Motor neuron (in vitro differentiated cells): Measurements from ENCODE around the gene TMEM97. TPM values are rescaled to one million over a fixed set of nuclear protein-coding genes. Genes with fewer than 3 reads are reported as not detected.

Experiments used
- ATAC-seq, 8 experiments: fragments of 200-7000 bp; cut with Tn5 transposase; replicated peaks in 6 of 8; 2 replicates each; pipeline ENCODE4 v1.8.0; 2021; ENCODE audit warnings: mild to moderate bottlenecking in 8 of 8, moderate library complexity in 8 of 8
- H3K27ac ChIP-seq, 2 donors: fragments of 250-450 bp; sonication (Bioruptor Pico); 2 replicates each; pipeline ENCODE4 v1.9.0; 2021; ENCODE audit warnings: antibody characterized with exemption in 2 of 2, mild to moderate bottlenecking in 2 of 2, moderate library complexity in 1 of 2
- H3K4me1 ChIP-seq, 2 donors: fragments of 250-450 bp; sonication (Bioruptor Pico); replicated peaks in 1 of 2; 2 replicates each; pipeline ENCODE4 v1.6.1; 2021; ENCODE audit warnings: antibody characterized with exemption in 2 of 2, mild to moderate bottlenecking in 2 of 2, moderate library complexity in 1 of 2
- H3K4me3 ChIP-seq, 5 donors: fragments of 250-450 bp; sonication (Bioruptor Pico); 2 replicates each; pipeline ENCODE4 v1.9.0; 2021; ENCODE audit warnings: antibody characterized with exemption in 5 of 5, mild to moderate bottlenecking in 5 of 5, moderate library complexity in 4 of 5
- WGBS, 10 experiments: fragments of 450-650 bp; shearing (Covaris generic); methylation state at CpG; one replicate each; pipeline ENCODE4 v1.0.0; 2022; 5-methylcytosine and 5-hydroxymethylcytosine counted together
- in situ Hi-C, 9 experiments: fragments of 400-800 bp; cut with MboI; loops; one replicate each; pipeline ENCODE4 v1.15.0; 2021; ENCODE audit warnings: low sequenced_read_pairs in 9 of 9, low pct_unique_long_range_greater_than_20kb in 2 of 9; ENCODE audit not compliant: unreplicated experiment in 9 of 9
- total RNA-seq, 8 experiments: library from RNA; unstranded; fragments of 300-600 nt; gene quantifications; 2 replicates each; pipeline versions ENCODE4 v1.2.3 to v1.2.4, GENCODE V29; 2022

Gene TMEM97
- total RNA-seq, 8 experiments from 2014 or later = 17.5 to 93.4 (median 28.5) TPM

GRCh38 chr17:28320215-28321061 is 1.4 kb downstream of the TMEM97 start:
- 0 to 72% (median 46%) methylated on average over 1 to 8 of the region's 8 CpGs for WGBS, 10 experiments
- Histone ChIP-seq H3K4me1 (peaks cover 22 to 35% of the 10 kb centered on the region in 2 donors), H3K4me3 (peak overlapping the region; percentile 52 to 73 (median 55)), H3K27ac (no peak overlapping the region)
- in situ Hi-C loops = no loop called here
- no peak for ATAC-seq

DNA sequence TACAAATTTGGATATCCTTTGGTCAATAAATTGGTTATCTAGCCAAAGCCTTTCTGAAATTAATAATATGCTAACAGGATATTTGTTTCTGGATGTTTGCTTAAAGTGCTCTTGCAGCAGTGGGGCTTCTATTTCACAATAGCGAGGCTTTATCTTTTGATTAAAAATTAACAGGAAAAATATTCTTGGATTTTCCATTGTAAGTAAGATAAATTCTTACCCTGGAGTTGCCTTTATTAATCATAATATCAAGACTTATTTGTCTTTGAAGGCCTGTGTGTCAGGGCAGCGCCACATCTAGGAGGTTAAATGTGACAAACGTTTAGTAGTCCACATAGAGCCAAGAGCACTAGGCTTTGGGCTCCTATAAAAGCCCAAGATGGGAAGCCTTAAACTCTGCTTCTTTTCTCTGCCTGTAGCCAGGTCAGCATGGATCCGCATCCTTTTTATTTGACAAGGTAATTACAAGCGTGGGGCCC is 5.3 kb downstream of the TMEM97 start:
- Histone ChIP-seq H3K4me3 (no peak overlapping the region), H3K4me1 (peaks cover 22 to 29% of the 10 kb centered on the region in 2 donors), H3K27ac (no peak overlapping the region)
- 43 to 100% (median 80%) methylated on average over 1 to 4 of the region's 5 CpGs; no CpG with 5 or more reads in 1 of the 10 experiments for WGBS, 10 experiments
- ATAC-seq = no peak
- in situ Hi-C loops = no loop called here

DNA sequence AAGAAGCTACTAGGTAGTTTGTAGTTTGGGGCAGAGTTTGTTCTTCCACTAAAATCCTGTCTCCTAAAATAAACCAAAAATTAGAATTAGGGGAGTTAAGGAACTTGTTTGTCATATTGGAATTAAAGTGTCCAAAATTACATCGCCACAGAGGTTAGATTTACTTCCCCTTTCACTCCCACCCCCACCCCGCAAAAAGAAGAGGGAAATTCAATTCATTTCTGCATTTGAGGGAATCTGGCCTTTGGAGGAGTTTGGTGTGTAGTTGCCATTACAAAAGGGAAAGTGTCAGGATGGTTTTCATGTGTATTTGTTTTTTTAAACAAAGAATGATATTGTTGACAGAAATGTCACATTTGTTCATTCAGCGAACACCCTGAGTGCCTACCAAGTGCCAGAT is 5.8 kb downstream of the TMEM97 start:
- 25 to 100% (median 63%) methylated on average over 1 to 3 of the region's 3 CpGs; no CpG with 5 or more reads in 3 of the 10 experiments for WGBS, 10 experiments
- no peak overlapping the region for H3K4me3 ChIP-seq
- H3K27ac ChIP-seq = no peak overlapping the region
- H3K4me1 ChIP-seq = peaks cover 22 to 29% of the 10 kb centered on the region in 2 donors
- ATAC-seq = no peak
- in situ Hi-C loops = no loop called here

DNA sequence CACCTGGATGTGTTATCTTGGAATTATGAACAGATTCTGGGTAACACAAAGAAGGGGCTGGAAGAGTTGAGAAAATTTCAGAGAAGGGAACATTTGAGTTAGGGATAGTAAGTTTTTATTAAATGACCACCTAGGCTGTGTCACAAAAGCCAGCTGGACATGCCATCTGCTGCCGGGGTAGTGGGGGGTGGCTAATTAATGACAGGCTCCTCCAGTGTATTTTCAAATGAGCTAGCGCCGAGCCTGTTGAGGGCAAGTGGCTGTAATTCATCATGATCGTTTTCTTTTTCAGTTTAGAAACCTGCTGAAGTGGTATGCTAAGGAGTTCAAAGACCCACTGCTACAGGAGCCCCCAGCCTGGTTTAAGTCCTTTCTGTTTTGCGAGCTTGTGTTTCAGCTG is 6.2 kb downstream of the TMEM97 start:
- peak in 5 of 8 experiments; percentile 31 to 68 (median 46) for ATAC-seq
- in situ Hi-C loops = no loop called here
- WGBS, 10 experiments = 0 to 100% (median 15%) methylated on average over 3 to 5 of the region's 5 CpGs; no CpG with 5 or more reads in 2 of the 10 experiments
- peaks cover 22 to 25% of the 10 kb centered on the region in 2 donors for H3K4me1 ChIP-seq
- peak overlapping the region in 1 of 2 donors; percentile 34 for H3K27ac ChIP-seq
- H3K4me3 ChIP-seq = no peak overlapping the region

- in situ Hi-C loops = no loop called here
- H3K4me3 ChIP-seq = no peak overlapping the region
These were observed 7.1 kb downstream of the TMEM97 start for GRCh38 chr17:28326114-28326513.

DNA sequence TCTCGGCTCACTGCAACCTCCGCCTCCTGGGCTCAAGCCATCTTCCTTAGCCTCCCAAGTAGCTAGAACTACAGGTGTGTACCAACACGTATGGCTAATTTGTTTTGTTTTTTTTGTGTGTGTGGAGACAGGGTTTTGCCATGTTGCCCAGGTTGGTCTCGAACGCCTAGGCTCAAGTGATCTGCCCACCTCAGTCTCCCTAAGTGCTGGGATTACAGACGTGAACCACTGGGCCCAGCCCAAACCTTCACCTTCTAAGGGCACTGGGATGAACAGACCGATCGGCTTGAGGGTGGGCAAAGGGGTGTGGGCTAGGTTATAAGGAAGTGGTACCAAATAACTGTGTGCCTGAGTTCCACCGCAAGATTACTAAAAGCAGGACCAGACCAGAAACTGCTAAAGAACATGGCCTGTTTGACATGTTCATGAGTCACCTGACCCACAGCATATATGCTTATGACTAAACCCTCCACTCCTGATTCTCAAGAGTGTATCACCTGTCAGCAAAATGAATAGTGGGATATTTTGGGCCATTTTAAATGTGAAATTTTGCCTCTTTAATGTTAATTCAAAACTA is 8.1 kb downstream of the TMEM97 start:
- H3K27ac ChIP-seq = no peak overlapping the region
- H3K4me1 ChIP-seq = peaks cover 19 to 20% of the 10 kb centered on the region in 2 donors
- in situ Hi-C loops = no loop called here
- 85 to 100% (median 96%) methylated on average over 3 to 6 of the region's 9 CpGs; no CpG with 5 or more reads in 6 of the 10 experiments for WGBS, 10 experiments
- ATAC-seq = no peak
- H3K4me3 ChIP-seq = no peak overlapping the region

More at GRCh38 chr17:28326114-28326513, 7.1 kb downstream of the TMEM97 start:
- ATAC-seq = no peak
- 53 to 94% (median 78%) methylated on average over 3 to 7 of the region's 7 CpGs; no CpG with 5 or more reads in 4 of the 10 experiments for WGBS, 10 experiments
- Histone ChIP-seq H3K4me1 (peaks cover 19 to 20% of the 10 kb centered on the region in 2 donors), H3K27ac (peak overlapping the region in 1 of 2 donors; percentile 34)

DNA sequence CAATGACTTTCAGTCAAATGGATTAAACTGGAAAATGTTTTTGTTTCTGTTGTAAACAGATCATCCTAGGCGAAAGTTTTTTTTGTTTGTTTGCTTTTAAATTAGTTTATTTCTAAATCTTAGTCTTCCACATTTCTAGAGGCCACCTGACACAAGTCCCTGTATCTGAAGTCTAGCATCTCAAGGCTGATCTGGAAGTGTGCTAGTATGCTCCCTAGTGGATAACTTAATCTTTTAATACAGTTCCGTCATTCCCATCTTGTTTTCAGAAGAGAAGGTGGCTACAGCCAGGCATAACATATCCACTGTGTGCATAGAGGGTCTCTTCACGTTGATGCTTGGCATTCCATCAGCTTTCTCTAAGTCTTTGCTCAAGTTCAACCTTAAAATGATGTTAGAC is 8.7 kb downstream of the TMEM97 start:
- 39 to 100% (median 88%) methylated on average over 1 to 3 of the region's 3 CpGs; no CpG with 5 or more reads in 2 of the 10 experiments for WGBS, 10 experiments
- Histone ChIP-seq H3K4me3 (no peak overlapping the region), H3K4me1 (peaks cover 19 to 20% of the 10 kb centered on the region in 2 donors), H3K27ac (no peak overlapping the region)
- in situ Hi-C loops = no loop called here
- ATAC-seq = peak in 1 of 8 experiments; percentile 27

GRCh38 chr17:28328325-28328724 is 9.3 kb downstream of the TMEM97 start:
- 0 to 100% (median 85%) methylated on average over 1 to 4 of the region's 4 CpGs; no CpG with 5 or more reads in 2 of the 10 experiments for WGBS, 10 experiments
- Histone ChIP-seq H3K27ac (no peak overlapping the region), H3K4me1 (peaks cover 20% of the 10 kb centered on the region in 2 donors), H3K4me3 (no peak overlapping the region)
- no peak for ATAC-seq
- in situ Hi-C loops = no loop called here

DNA sequence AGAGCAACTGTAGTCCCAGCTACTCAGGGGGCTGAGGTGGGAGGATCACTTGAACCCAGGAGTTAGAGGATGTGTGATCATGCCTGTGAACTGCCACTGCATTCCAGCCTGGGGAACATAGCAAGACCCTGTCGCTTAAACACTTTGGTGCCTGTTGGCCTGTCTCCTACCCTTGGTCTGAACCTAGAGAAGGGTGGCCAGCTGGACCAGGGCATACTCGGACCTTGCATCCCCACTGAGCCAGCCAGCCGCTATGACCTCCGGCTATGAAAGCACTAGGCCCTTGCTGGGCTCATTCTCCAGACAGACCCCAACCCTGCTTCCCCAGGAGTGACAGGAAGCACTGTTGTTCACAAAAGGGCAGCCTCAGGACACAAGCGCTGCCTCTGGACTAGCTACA is 11.7 kb downstream of the TMEM97 start:
- Histone ChIP-seq H3K27ac (no peak overlapping the region), H3K4me1 (peaks cover 12 to 18% of the 10 kb centered on the region in 2 donors), H3K4me3 (no peak overlapping the region)
- 90 to 100% (median 100%) methylated on average over 1 to 3 of the region's 5 CpGs; no CpG with 5 or more reads in 5 of the 10 experiments for WGBS, 10 experiments
- in situ Hi-C loops = no loop called here
- no peak for ATAC-seq

GRCh38 chr17:28331891-28332420 is 13.0 kb downstream of the TMEM97 start:
- Histone ChIP-seq H3K4me1 (peaks cover 14 to 19% of the 10 kb centered on the region in 2 donors), H3K27ac (no peak overlapping the region), H3K4me3 (no peak overlapping the region)
- WGBS, 10 experiments = 39 to 100% (median 83%) methylated on average over 1 to 5 of the region's 6 CpGs; no CpG with 5 or more reads in 1 of the 10 experiments
- in situ Hi-C loops = no loop called here
- ATAC-seq = no peak

DNA sequence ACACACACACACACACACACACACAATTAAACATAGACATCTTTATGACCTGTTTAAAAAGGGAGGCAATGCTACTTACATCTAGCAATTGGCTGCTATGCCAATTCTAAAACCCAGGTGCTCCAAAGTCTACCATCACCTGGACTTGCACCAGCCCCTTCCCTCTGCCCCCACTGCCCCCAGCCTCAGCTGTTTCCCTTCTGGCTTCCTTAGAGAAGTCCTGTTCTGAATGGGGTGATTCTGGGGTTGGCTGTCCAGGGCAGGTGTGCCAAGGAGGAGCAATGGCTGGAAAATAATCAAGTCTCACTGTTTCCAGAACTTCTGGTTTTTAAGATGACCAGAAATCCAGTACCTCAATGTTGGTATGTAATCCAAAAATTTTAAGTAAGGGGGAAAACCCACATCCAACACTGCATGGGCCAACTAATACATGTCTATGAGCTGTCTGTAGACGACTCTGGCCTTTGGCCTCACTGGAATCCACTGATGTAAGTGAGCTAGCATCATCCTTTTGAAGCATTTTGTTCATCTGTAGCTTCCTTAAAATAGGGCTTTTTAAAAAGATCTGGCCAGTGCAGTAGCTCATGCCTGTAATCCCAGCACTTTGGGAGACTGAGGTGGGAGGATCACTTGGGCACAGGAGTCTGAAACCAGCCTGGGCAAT is 14.2 kb downstream of the TMEM97 start:
- Histone ChIP-seq H3K4me3 (no peak overlapping the region), H3K27ac (no peak overlapping the region), H3K4me1 (peaks cover 17 to 20% of the 10 kb centered on the region in 2 donors)
- 20 to 80% (median 55%) methylated on average over 1 of the region's 1 CpG; no CpG with 5 or more reads in 4 of the 10 experiments for WGBS, 10 experiments
- in situ Hi-C loops = no loop called here
- ATAC-seq = no peak

DNA sequence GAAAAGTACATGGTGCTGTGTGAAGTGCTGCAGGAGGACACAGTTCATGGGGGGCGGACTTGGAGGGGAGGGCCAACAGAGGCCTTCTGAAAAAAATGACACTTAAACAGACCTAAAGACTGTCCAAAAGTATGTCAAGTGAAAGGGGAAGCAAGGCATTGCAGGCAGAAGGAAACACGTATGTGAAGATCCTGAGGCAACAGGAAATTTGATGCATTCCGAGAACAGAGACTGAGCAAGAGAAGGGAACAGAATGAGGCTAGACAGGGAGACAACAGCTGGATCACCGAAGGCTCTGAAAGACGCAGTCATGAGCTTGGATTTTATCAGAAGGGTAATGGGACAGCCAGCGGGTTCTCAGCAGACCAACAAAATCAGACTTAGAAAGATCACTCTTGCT is 15.2 kb downstream of the TMEM97 start:
- Histone ChIP-seq H3K27ac (peak overlapping the region in 1 of 2 donors; percentile 95), H3K4me3 (peak overlapping the region; percentile 57 to 98 (median 74)), H3K4me1 (peaks cover 17 to 20% of the 10 kb centered on the region in 2 donors)
- 11 to 75% (median 59%) methylated on average over 1 to 6 of the region's 6 CpGs; no CpG with 5 or more reads in 1 of the 10 experiments for WGBS, 10 experiments
- in situ Hi-C loops = no loop called here
- ATAC-seq = no peak
